Panc1 (cell line): ENCODE results near the gene NUTM2B. TPM values are rescaled to one million over a fixed set of nuclear protein-coding genes. Genes with fewer than 3 reads are reported as not detected.
"Not testable (repeated sequence)": the region's sequence is repeated elsewhere in the genome, so short reads cannot be mapped to it uniquely, and the experiment has no call there.

Experiments
- ATAC-seq: fragments of 200-7000 bp; cut with Tn5 transposase; 2 replicates; pipeline ENCODE4 v1.9.1; 2020; ENCODE audit warnings: mild to moderate bottlenecking, moderate library complexity
- BruUV-seq: library from RNA; stranded (reverse); fragments of 400-500 nt; replicated peaks from 2 replicates; lab custom pipeline; 2021; lab: Mats Ljungman, UMichigan
- CTCF ChIA-PET: fragments of 300-600 bp; sonication (Branson Sonifier 250); formaldehyde crosslinking; loops from one replicate; lab custom pipeline; 2022; ENCODE audit warnings: antibody characterized with exemption; lab: Charles Lee
- POLR2A ChIA-PET: fragments of 300-600 bp; sonication (Branson Sonifier 250); formaldehyde crosslinking; loops from one replicate; lab custom pipeline; 2022; ENCODE audit warnings: antibody characterized with exemption; lab: Charles Lee
- DNase-seq: peaks from one replicate; pipeline ENCODE4 v3.0.0-alpha.2; 2010; ENCODE audit warnings: low read depth, low spot score
- H3K27ac ChIP-seq: 2 replicates; pipeline ENCODE4 v1.5.1; 2011; ENCODE audit warnings: mild to moderate bottlenecking, low read length, inconsistent platforms
- H3K27me3 ChIP-seq: fragments of 200-500 bp; sonication (Bioruptor generic); 2 replicates; pipeline ENCODE4 v1.6.0; 2014; ENCODE audit warnings: low read length, inconsistent platforms; ENCODE audit not compliant: control insufficient read depth, insufficient read depth
- H3K36me3 ChIP-seq: fragments of 200-500 bp; sonication (Bioruptor generic); 2 replicates; pipeline ENCODE4 v1.5.1; 2014; ENCODE audit warnings: inconsistent platforms, mild to moderate bottlenecking, low read length, moderate library complexity; ENCODE audit not compliant: control insufficient read depth, insufficient read depth
- H3K4me1 ChIP-seq: 2 replicates; pipeline ENCODE4 v1.5.1; 2011; ENCODE audit warnings: inconsistent platforms, mild to moderate bottlenecking, low read length, moderate library complexity; ENCODE audit not compliant: control insufficient read depth, insufficient read depth
- H3K4me3 ChIP-seq, 2 experiments: 2 replicates each; pipeline ENCODE4 v1.5.1; 2011 to 2012; ENCODE audit warnings: low read depth in 2 of 2, low read length in 2 of 2, mild to moderate bottlenecking in 2 of 2, inconsistent platforms in 1 of 2, moderate library complexity in 1 of 2
- H3K9me3 ChIP-seq: fragments of 200-500 bp; sonication (Bioruptor generic); 2 replicates; pipeline ENCODE4 v1.5.1; 2014; ENCODE audit warnings: low read depth, mild to moderate bottlenecking, inconsistent platforms, low read length, moderate library complexity; ENCODE audit not compliant: control insufficient read depth, insufficient read depth
- in situ Hi-C: cut with HindIII; loops from 2 replicates; pipeline ENCODE4 v1.10.0; 2016; ENCODE audit warnings: low sequenced_read_pairs, low pct_unique_long_range_greater_than_20kb
- intact Hi-C: fragments of 100-400 bp; cut with micrococcal nuclease; formaldehyde crosslinking; loops from one replicate; pipeline ENCODE4 v1.10.0; 2022; ENCODE audit not compliant: unreplicated experiment
- total RNA-seq: library from RNA; stranded (reverse); gene quantifications from one replicate; pipeline ENCODE4 v1.2.1, GENCODE V29; 2021; ENCODE audit not compliant: unreplicated experiment

NUTM2B gene
- total RNA-seq, 1 experiment from 2014 or later = 0.31 TPM

DNA sequence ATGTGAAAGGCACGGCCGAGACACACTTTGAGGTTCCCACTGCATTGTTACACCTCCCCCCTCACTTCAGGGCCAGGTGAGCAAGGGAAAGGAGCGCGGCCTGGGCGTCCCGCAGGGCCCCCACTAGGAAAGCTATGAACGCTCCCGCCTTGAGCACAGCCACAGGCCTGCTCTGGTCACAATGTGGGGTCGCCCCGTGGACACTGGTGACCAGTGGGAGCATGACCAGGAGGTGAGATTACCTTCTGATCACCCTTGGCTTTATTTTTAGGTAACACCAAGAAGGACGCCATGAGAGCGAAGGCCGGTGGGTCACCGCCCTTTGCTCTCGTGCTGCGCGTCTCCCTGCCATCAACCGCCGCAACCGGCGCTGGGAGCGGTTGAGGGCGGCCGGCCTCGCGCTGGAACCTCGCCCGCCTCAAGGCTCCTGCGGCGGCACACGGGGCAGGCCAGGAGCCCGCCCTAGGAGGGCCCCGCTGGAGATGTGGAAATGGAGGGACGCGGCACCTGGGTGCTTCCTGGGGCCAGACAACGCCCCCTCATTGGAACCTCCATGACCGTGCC is 2.6 kb upstream of the NUTM2B start:
- H3K4me1 ChIP-seq, intact Hi-C loops, H3K27ac ChIP-seq, ATAC-seq, H3K27me3 ChIP-seq, POLR2A ChIA-PET, H3K4me3 ChIP-seq, CTCF ChIA-PET, H3K36me3 ChIP-seq, DNase-seq, BruUV-seq, H3K9me3 ChIP-seq, in situ Hi-C loops: not testable (repeated sequence)

DNA sequence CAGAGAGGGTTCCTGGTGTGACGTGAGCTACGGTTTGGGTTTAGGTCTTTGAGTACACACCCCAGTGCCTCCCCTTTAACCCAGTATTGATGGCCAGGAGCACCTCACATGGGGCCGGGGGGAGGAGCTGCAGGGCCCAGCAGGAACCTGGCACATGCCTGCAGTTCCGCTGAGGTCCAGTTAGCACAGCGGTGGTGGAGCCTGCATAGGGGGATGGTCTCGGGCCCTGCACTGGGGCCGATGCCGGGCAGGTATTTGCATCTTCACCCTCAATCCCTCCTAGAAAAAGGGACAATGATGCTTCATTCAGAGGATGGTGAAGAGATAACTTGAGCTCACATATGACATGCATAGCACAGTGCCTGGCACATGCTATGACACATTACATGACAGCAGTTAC is 4.0 kb downstream of the NUTM2B start:
- ATAC-seq, H3K27me3 ChIP-seq, intact Hi-C loops, H3K27ac ChIP-seq, in situ Hi-C loops, H3K4me3 ChIP-seq, H3K9me3 ChIP-seq, CTCF ChIA-PET, BruUV-seq, H3K4me1 ChIP-seq, H3K36me3 ChIP-seq, POLR2A ChIA-PET, DNase-seq: not testable (repeated sequence)

- CTCF ChIA-PET, intact Hi-C loops, DNase-seq, POLR2A ChIA-PET, H3K36me3 ChIP-seq, H3K27ac ChIP-seq, BruUV-seq, H3K9me3 ChIP-seq, in situ Hi-C loops, H3K27me3 ChIP-seq, H3K4me3 ChIP-seq, ATAC-seq, H3K4me1 ChIP-seq: not testable (repeated sequence)
Observed at GRCh38 chr10:79714976-79715375, 11.9 kb downstream of the NUTM2B start.

DNA sequence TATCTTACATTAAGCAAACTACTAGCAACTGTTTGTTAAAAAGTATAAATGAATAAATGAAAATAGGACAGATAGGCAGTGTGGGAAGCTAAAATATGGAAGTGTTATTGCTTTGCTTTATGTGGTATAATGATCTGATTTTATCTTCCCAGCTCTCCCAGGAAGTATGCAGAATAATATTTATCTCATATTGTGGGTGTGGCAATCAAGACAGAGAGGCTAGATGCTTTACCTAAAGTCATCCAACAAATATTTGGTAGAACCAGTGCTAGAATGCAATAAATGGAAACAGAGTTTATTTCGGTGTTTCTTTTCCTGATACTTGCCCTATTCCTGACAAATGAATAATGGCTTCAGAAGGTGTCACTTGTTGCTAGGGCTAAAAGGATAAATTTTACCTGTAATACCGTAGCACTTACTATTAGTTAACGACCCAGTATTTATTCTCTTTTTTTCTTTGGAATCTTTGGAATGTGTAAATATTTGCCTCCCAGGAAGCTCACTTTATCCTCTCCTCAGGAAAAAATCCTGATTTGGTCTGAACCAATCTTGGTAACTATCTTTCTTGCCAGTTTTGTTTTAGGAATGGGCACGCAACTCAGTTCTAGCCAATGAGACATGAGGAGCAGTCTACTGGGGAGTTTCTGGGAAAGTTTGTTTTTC is 14.0 kb downstream of the NUTM2B start:
- ATAC-seq, in situ Hi-C loops, CTCF ChIA-PET, H3K27ac ChIP-seq, H3K4me1 ChIP-seq, H3K4me3 ChIP-seq, BruUV-seq, intact Hi-C loops, DNase-seq, H3K36me3 ChIP-seq, POLR2A ChIA-PET, H3K9me3 ChIP-seq, H3K27me3 ChIP-seq: not testable (repeated sequence)

DNA sequence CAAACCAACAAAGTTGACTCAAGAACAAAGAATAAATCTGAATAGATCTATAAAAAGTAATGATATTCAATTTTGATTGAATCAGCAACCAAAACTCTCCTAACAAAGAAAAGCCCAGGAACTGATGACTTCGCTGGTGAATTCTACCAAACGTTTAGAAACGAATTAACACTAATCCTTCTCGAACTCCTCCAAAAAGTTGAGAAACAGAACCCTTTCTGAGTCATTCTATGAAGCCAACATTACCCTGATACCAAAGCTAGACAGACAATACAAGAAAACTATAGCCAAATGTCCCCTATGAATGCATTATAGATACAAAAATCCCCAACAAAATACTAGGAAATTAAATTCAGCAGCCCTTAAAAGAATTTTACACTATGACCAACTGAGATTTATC is 17.0 kb downstream of the NUTM2B start:
- DNase-seq, POLR2A ChIA-PET, H3K9me3 ChIP-seq, in situ Hi-C loops, H3K4me3 ChIP-seq, H3K27ac ChIP-seq, ATAC-seq, intact Hi-C loops, H3K4me1 ChIP-seq, H3K27me3 ChIP-seq, BruUV-seq, CTCF ChIA-PET, H3K36me3 ChIP-seq: not testable (repeated sequence)

DNA sequence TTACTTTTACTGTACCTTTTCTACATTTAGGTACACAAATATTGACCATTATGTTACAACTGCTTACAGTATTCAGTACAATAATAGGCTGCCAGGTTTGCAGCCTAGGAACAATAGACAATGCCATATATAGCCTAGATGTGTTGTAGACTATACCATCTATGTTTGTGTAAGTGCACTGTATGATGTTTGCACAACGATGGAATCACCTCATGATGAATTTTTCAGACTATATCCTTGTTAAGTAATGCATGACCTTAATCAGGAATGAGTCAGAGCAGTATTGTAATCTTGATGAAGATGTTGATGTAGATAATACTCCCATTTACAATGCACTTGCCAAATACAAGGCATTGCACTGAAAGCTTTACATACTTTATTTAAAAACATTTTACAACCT is 23.6 kb downstream of the NUTM2B start:
- intact Hi-C loops, CTCF ChIA-PET, H3K27ac ChIP-seq, H3K4me1 ChIP-seq, H3K4me3 ChIP-seq, in situ Hi-C loops, H3K27me3 ChIP-seq, H3K9me3 ChIP-seq, H3K36me3 ChIP-seq, POLR2A ChIA-PET, BruUV-seq: not testable (repeated sequence)
- DNase-seq (peak; percentile 1), ATAC-seq (peak; percentile 87)

DNA sequence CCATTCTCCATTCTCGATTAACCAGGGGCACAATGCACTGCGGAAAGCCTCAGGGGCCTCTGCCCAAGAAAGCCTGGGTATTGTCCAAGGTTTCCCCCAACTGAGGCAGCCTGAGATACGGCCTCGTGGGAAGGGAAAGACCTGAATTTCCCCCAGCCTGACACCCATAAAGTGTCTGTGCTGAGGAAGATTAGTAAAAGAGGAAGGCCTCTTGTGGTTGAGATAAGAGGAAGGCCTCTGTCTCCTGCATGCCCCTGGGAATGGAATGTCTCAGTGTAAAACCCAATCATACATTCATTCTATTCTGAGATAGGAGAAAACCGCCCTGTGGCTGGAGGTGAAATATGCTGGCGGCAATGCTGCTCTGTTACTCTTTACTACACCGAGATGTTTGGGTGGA is 41.8 kb downstream of the NUTM2B start:
- DNase-seq, ATAC-seq, H3K36me3 ChIP-seq, intact Hi-C loops, H3K4me1 ChIP-seq, H3K27me3 ChIP-seq, CTCF ChIA-PET, BruUV-seq, H3K4me3 ChIP-seq, in situ Hi-C loops, H3K27ac ChIP-seq, POLR2A ChIA-PET, H3K9me3 ChIP-seq: not testable (repeated sequence)
